Left lung (tissue), 10 donors: Measurements from ENCODE around the gene LZIC. TPM values are rescaled to one million over a fixed set of nuclear protein-coding genes. Genes with fewer than 3 reads are reported as not detected.
"Not testable (repeated sequence)": the region's sequence is repeated elsewhere in the genome, so short reads cannot be mapped to it uniquely, and the experiment has no call there.

Experiments used
- ATAC-seq: fragments of 200-7000 bp; cut with Tn5 transposase; one replicate; pipeline ENCODE4 v1.9.1; 2020; ENCODE audit warnings: moderate library complexity
- DNase-seq, 4 donors: peaks; one replicate each; pipeline ENCODE4 v3.0.0-alpha.2; 2013 to 2020
- H3K27ac ChIP-seq, 2 donors: fragments of 200-600 bp; sonication (generic) in 1 of 2; one replicate each; pipeline versions ENCODE4 v1.5.0 to v1.8.0; 2020 to 2021
- H3K27me3 ChIP-seq, 2 donors: fragments of 200-600 bp; sonication (generic) in 1 of 2; one replicate each; pipeline versions ENCODE4 v1.5.0 to v1.8.0; 2020 to 2021
- H3K36me3 ChIP-seq, 2 donors: fragments of 200-600 bp; sonication (generic) in 1 of 2; one replicate each; pipeline versions ENCODE4 v1.5.0 to v1.8.0; 2020 to 2021
- H3K4me1 ChIP-seq, 2 donors: fragments of 200-600 bp; one replicate each; pipeline ENCODE4 v1.8.0; 2021
- H3K4me3 ChIP-seq, 2 donors: fragments of 200-600 bp; sonication (generic) in 1 of 2; one replicate each; pipeline versions ENCODE4 v1.5.0 to v1.8.0; 2020 to 2021; ENCODE audit warnings: mild to moderate bottlenecking in 1 of 2
- H3K9me3 ChIP-seq, 2 donors: fragments of 200-600 bp; sonication (generic) in 1 of 2; one replicate each; pipeline versions ENCODE4 v1.5.0 to v1.8.0; 2020 to 2021
- CTCF ChIP-seq, 2 donors: fragments of 200-600 bp; sonication (generic) in 1 of 2; IDR thresholded peaks; one replicate each; pipeline versions ENCODE4 v1.5.0 to v1.8.0; 2021; ENCODE audit warnings: antibody characterized with exemption in 2 of 2
- intact Hi-C, 2 donors: fragments of 100-400 bp; cut with DNase I; formaldehyde crosslinking; loops; one replicate each; pipeline versions ENCODE4 v1.11.2 to v1.14.2; 2022
- polyA plus RNA-seq, 6 donors: library from polyadenylated mRNA; unstranded; fragments of 120-200 nt; gene quantifications; one replicate each; pipeline ENCODE4 v1.2.1, GENCODE V29; 2013; ENCODE audit not compliant: insufficient read length in 6 of 6
- total RNA-seq, 2 donors: library from RNA; stranded (reverse); fragmentation: NEBNext Ultra II Directional; extraction: Animal tissue kit (Norgen Biotek cat#: 25700); gene quantifications; one replicate each; pipeline ENCODE4 v1.2.1, GENCODE V29; 2021
- donor health status: DM: no; HTN: yes; CAD: no.
- donor health status: DM: no; HTN: no; CAD: no.

The LZIC gene
- total and polyA plus RNA-seq, 8 donors, result 26.6 to 72.8 (median 69.0) TPM

- DNase-seq, result no peak
- no peaks in the 10 kb centered on the region for H3K36me3 ChIP-seq
- no peak overlapping the region for H3K4me3 ChIP-seq
- H3K9me3 ChIP-seq, result no peaks in the 10 kb centered on the region
- H3K27ac ChIP-seq, result no peak overlapping the region
- no peak for ATAC-seq
- H3K4me1 ChIP-seq, result no peaks in the 10 kb centered on the region
- TF ChIP-seq CTCF (IDR thresholded peaks at IDR 0.05), result no peak
- intact Hi-C loops, result no loop called here
- no peaks in the 10 kb centered on the region for H3K27me3 ChIP-seq
Measured at GRCh38 chr1:9920606-9921005, 22.6 kb downstream of the LZIC start.

- TF ChIP-seq CTCF (IDR thresholded peaks at IDR 0.05), result no peak
Measured at GRCh38 chr1:9917901-9918300, 25.3 kb downstream of the LZIC start.

GRCh38 chr1:9917495-9917894 lies 25.7 kb downstream of the LZIC start:
- H3K36me3 ChIP-seq, H3K9me3 ChIP-seq, ATAC-seq, H3K27ac ChIP-seq, H3K27me3 ChIP-seq, H3K4me1 ChIP-seq, DNase-seq, intact Hi-C loops, H3K4me3 ChIP-seq: not testable (repeated sequence)

More at GRCh38 chr1:9917901-9918300, 25.3 kb downstream of the LZIC start:
- Histone ChIP-seq H3K4me1 (no peaks in the 10 kb centered on the region), H3K9me3 (no peaks in the 10 kb centered on the region), H3K4me3 (no peak overlapping the region), H3K36me3 (no peaks in the 10 kb centered on the region), H3K27me3 (no peaks in the 10 kb centered on the region), H3K27ac (no peak overlapping the region)
- DNase-seq (no peak), ATAC-seq (no peak)
- intact Hi-C loops, result no loop called here

GRCh38 chr1:9916452-9916851 lies 26.7 kb downstream of the LZIC start:
- Histone ChIP-seq H3K27ac (no peak overlapping the region), H3K4me1 (peaks cover 0 to 3% of the 10 kb centered on the region in 2 donors), H3K9me3 (no peaks in the 10 kb centered on the region), H3K27me3 (no peaks in the 10 kb centered on the region), H3K4me3 (no peak overlapping the region), H3K36me3 (no peaks in the 10 kb centered on the region)
- no peak for DNase-seq
- no peak for ATAC-seq
- intact Hi-C loops, result no loop called here
- no peak for TF ChIP-seq CTCF (IDR thresholded peaks at IDR 0.05)

GRCh38 chr1:9914610-9914937 lies 28.6 kb downstream of the LZIC start:
- Histone ChIP-seq H3K4me1 (peaks cover 0 to 9% of the 10 kb centered on the region in 2 donors), H3K27ac (no peak overlapping the region), H3K36me3 (no peaks in the 10 kb centered on the region), H3K9me3 (no peaks in the 10 kb centered on the region), H3K4me3 (no peak overlapping the region), H3K27me3 (no peaks in the 10 kb centered on the region)
- intact Hi-C loops, result no loop called here
- ATAC-seq (no peak), DNase-seq (no peak)
- no peak for TF ChIP-seq CTCF (IDR thresholded peaks at IDR 0.05)

GRCh38 chr1:9912264-9912936 lies 30.8 kb downstream of the LZIC start:
- Histone ChIP-seq H3K27me3 (no peaks in the 10 kb centered on the region), H3K4me1 (peaks cover 13 to 31% of the 10 kb centered on the region in 2 donors), H3K9me3 (no peaks in the 10 kb centered on the region), H3K4me3 (no peak overlapping the region), H3K27ac (no peak overlapping the region), H3K36me3 (no peaks in the 10 kb centered on the region)
- no peak for TF ChIP-seq CTCF (IDR thresholded peaks at IDR 0.05)
- DNase-seq, result no peak
- ATAC-seq, result no peak
- intact Hi-C loops, result no loop called here
